Testis (tissue), 2 donors: ENCODE results near the gene HAUS7.

Experiments
- POLR2A ChIP-seq: fragments of 450-650 bp; IDR thresholded peaks from one replicate; pipeline ENCODE4 v1.6.1; 2017; ENCODE audit warnings: antibody characterized with exemption, mild to moderate bottlenecking, moderate library complexity
- TF ChIP-seq, protein P1 (sequence below), 3 experiments: fragments of 450-650 bp in 2 of 3; fragments of 200-600 bp in 1 of 3; sonication (generic) in 1 of 3; IDR thresholded peaks; one replicate each; pipeline ENCODE4 v1.5.1; 2016 to 2019; ENCODE audit warnings: antibody characterized with exemption in 3 of 3, mild to moderate bottlenecking in 2 of 3, moderate library complexity in 1 of 3

DNA sequence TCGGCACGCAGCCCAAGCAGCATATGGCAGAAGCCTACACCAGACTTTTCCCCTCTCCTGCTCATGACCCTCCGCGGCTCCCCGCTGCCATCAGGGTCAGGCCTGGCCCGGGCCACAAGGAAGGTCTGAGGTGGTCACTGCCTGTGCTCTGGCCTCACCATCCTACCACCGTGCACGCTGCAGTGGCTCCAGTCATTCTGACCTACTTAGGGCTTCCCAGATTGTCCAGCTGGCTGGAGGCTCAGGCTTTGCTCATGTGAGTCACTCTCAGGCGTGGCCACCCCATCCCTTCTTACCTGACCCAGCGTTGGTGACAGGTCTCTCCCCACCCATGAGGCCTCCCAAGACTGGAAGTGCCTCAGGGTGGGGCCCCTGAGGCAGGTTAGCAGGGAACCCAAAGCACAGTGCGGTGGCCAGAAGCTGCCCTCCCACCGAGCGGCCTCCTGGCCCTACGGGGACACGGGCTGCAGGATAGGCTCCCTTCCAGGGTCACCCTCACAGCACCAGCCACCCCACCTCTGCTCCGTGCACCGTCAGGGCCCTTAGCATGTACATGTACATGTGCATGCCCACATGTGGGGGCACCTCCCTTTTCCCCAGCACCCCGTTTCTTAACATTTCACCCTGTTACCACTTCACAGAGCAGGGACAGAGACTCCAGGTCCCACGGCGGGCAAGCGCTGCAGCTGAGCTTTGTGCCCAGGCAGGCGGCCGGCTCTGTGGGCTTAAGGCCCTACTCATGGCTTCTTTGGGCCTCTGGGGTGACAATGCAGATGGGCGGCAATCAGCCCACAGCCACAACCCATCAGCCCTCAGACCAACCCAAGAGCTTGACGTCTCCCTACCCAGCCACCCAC lies 26.7 kb downstream of the HAUS7 start:
- TF ChIP-seq, protein P1, sequence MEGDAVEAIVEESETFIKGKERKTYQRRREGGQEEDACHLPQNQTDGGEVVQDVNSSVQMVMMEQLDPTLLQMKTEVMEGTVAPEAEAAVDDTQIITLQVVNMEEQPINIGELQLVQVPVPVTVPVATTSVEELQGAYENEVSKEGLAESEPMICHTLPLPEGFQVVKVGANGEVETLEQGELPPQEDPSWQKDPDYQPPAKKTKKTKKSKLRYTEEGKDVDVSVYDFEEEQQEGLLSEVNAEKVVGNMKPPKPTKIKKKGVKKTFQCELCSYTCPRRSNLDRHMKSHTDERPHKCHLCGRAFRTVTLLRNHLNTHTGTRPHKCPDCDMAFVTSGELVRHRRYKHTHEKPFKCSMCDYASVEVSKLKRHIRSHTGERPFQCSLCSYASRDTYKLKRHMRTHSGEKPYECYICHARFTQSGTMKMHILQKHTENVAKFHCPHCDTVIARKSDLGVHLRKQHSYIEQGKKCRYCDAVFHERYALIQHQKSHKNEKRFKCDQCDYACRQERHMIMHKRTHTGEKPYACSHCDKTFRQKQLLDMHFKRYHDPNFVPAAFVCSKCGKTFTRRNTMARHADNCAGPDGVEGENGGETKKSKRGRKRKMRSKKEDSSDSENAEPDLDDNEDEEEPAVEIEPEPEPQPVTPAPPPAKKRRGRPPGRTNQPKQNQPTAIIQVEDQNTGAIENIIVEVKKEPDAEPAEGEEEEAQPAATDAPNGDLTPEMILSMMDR (IDR thresholded peaks at IDR 0.05): no peak
- TF ChIP-seq POLR2A: no peak
